Aorta (tissue), 5 donors: ENCODE measurements around the gene PKN2. TPM values are rescaled to one million over a fixed set of nuclear protein-coding genes. Genes with fewer than 3 reads are reported as not detected.

ENCODE experiments used
- ATAC-seq: fragments of 200-7000 bp; cut with Tn5 transposase; one replicate; pipeline ENCODE4 v1.9.1; 2022; ENCODE audit warnings: moderate library complexity; ENCODE audit not compliant: low FRiP score
- DNase-seq, 2 donors: peaks; one replicate each; pipeline ENCODE4 v3.0.0-alpha.2; 2020
- H3K27ac ChIP-seq, 2 donors: one replicate each; pipeline ENCODE4 v1.5.1; 2013; ENCODE audit warnings: low read length in 2 of 2, mild to moderate bottlenecking in 2 of 2, moderate library complexity in 2 of 2, control low read depth in 1 of 2, inconsistent platforms in 1 of 2, low read depth in 1 of 2
- H3K27me3 ChIP-seq, 2 donors: one replicate each; pipeline ENCODE4 v1.6.1; 2013; ENCODE audit warnings: control low read depth in 1 of 2, low read length in 1 of 2, mild to moderate bottlenecking in 1 of 2, moderate library complexity in 1 of 2; ENCODE audit not compliant: insufficient read depth in 2 of 2, control insufficient read depth in 1 of 2
- H3K36me3 ChIP-seq, 2 donors: one replicate each; pipeline ENCODE4 v1.6.1; 2013; ENCODE audit warnings: control low read depth in 1 of 2, low read length in 1 of 2, mild to moderate bottlenecking in 1 of 2; ENCODE audit not compliant: insufficient read depth in 2 of 2, control insufficient read depth in 1 of 2
- H3K4me1 ChIP-seq, 2 donors: one replicate each; pipeline ENCODE4 v1.6.1; 2013; ENCODE audit warnings: low read length in 2 of 2, control low read depth in 1 of 2, mild to moderate bottlenecking in 1 of 2, moderate library complexity in 1 of 2; ENCODE audit not compliant: insufficient read depth in 2 of 2, control insufficient read depth in 1 of 2
- H3K4me3 ChIP-seq, 2 donors: one replicate each; pipeline ENCODE4 v1.5.1; 2013; ENCODE audit warnings: low read length in 2 of 2, control low read depth in 1 of 2, mild to moderate bottlenecking in 1 of 2
- H3K9me3 ChIP-seq: one replicate; pipeline ENCODE4 v1.6.1; 2013; ENCODE audit warnings: mild to moderate bottlenecking, low read length; ENCODE audit not compliant: control insufficient read depth
- WGBS, 2 donors: extraction: QIAGEN DNeasy Blood & Tissue Kit; methylation state at CpG; one replicate each; pipeline ENCODE4 v1.1.7; 2013; 5-methylcytosine and 5-hydroxymethylcytosine counted together
- intact Hi-C, 2 donors: fragments of 100-400 bp; cut with DNase I; formaldehyde crosslinking; loops; one replicate each; pipeline versions ENCODE4 v1.14.2 to v1.15.0; 2022
- polyA plus RNA-seq, 2 donors: library from polyadenylated mRNA; stranded (reverse); fragments of 200-250 nt; gene quantifications; one replicate each; pipeline ENCODE4 v1.2.3, GENCODE V29; 2013
- total RNA-seq, 2 donors: library from RNA; stranded (reverse); fragmentation: NEBNext Ultra II Directional; extraction: Animal tissue kit (Norgen Biotek cat#: 25700); gene quantifications; one replicate each; pipeline ENCODE4 v1.2.1, GENCODE V29; 2021
- donor health status: healthy with polysubstance abuse.
- donor health status: Bipolar disorder and iron deficiency.
- donor health status: DM: no; HTN: no; CAD: no.
- donor health status: DM: no; HTN: no; CAD: no.
- donor health status: DM: yes; HTN: yes; CAD: no.

The PKN2 gene
- total and polyA plus RNA-seq, 4 donors = 8.5 to 38.1 (median 25.7) TPM

GRCh38 chr1:88649932-88650331, 34.1 kb upstream of the PKN2 start:
- 55 to 63% methylated on average over 1 of the region's 1 CpG for WGBS, 2 donors
- H3K27me3 ChIP-seq = no peaks in the 10 kb centered on the region
- intact Hi-C loops = loop anchor here (5.0 to 10.0 kb wide), 2 partner anchors 225 to 227 kb away; no protein-coding TSS in a partner anchor
- H3K4me3 ChIP-seq = no peak overlapping the region
- DNase-seq (no peak), ATAC-seq (no peak)
- H3K4me1 ChIP-seq = no peaks in the 10 kb centered on the region
- H3K9me3 ChIP-seq = peaks cover 1% of the 10 kb centered on the region
- H3K27ac ChIP-seq = no peak overlapping the region
- no peaks in the 10 kb centered on the region for H3K36me3 ChIP-seq

GRCh38 chr1:88650676-88651418, 33.2 kb upstream of the PKN2 start:
- H3K27ac ChIP-seq = no peak overlapping the region
- no peaks in the 10 kb centered on the region for H3K9me3 ChIP-seq
- intact Hi-C loops = loop anchor here (5.0 to 10.0 kb wide), 2 partner anchors 224 to 226 kb away; no protein-coding TSS in a partner anchor
- no peak overlapping the region for H3K4me3 ChIP-seq
- H3K36me3 ChIP-seq = no peaks in the 10 kb centered on the region
- ATAC-seq (no peak), DNase-seq (no peak)
- H3K4me1 ChIP-seq = no peaks in the 10 kb centered on the region
- WGBS, 2 donors = 66 to 68% methylated on average over 6 of the region's 6 CpGs
- H3K27me3 ChIP-seq = no peaks in the 10 kb centered on the region

- ATAC-seq = no peak
- H3K36me3 ChIP-seq = no peaks in the 10 kb centered on the region
- H3K27ac ChIP-seq = no peak overlapping the region
- 17 to 19% methylated on average over 1 of the region's 1 CpG for WGBS, 2 donors
- no peak overlapping the region for H3K4me3 ChIP-seq
- H3K4me1 ChIP-seq = no peaks in the 10 kb centered on the region
- H3K9me3 ChIP-seq = no peaks in the 10 kb centered on the region
- no peak for DNase-seq
- no peaks in the 10 kb centered on the region for H3K27me3 ChIP-seq
- intact Hi-C loops = loop anchor here in 1 of 2 donors (10.0 kb wide), 1 partner anchor 220 kb away; no protein-coding TSS in a partner anchor
These were observed 28.9 kb upstream of the PKN2 start for GRCh38 chr1:88655140-88655539.

- H3K4me3 ChIP-seq = no peak overlapping the region
- 6 to 7% methylated on average over 3 of the region's 3 CpGs for WGBS, 2 donors
- no peaks in the 10 kb centered on the region for H3K9me3 ChIP-seq
- DNase-seq (no peak), ATAC-seq (no peak)
- no peaks in the 10 kb centered on the region for H3K27me3 ChIP-seq
- H3K36me3 ChIP-seq = no peaks in the 10 kb centered on the region
- intact Hi-C loops = loop anchor here in 1 of 2 donors (10.0 kb wide), 1 partner anchor 219 kb away; no protein-coding TSS in a partner anchor
- no peaks in the 10 kb centered on the region for H3K4me1 ChIP-seq
- no peak overlapping the region for H3K27ac ChIP-seq
These were observed 28.3 kb upstream of the PKN2 start for GRCh38 chr1:88655685-88656299.

- ATAC-seq = no peak
- H3K4me1 ChIP-seq = no peaks in the 10 kb centered on the region
- no peaks in the 10 kb centered on the region for H3K9me3 ChIP-seq
- H3K27ac ChIP-seq = no peak overlapping the region
- 71 to 72% methylated on average over 3 of the region's 3 CpGs for WGBS, 2 donors
- intact Hi-C loops = loop anchor here in 1 of 2 donors (10.0 kb wide), 1 partner anchor 216 kb away; no protein-coding TSS in a partner anchor
- H3K4me3 ChIP-seq = no peak overlapping the region
- H3K27me3 ChIP-seq = no peaks in the 10 kb centered on the region
- H3K36me3 ChIP-seq = no peaks in the 10 kb centered on the region
- no peak for DNase-seq
These were observed 25.7 kb upstream of the PKN2 start for GRCh38 chr1:88658419-88658818.

GRCh38 chr1:88659552-88659951, 24.5 kb upstream of the PKN2 start:
- Histone ChIP-seq H3K36me3 (no peaks in the 10 kb centered on the region), H3K4me1 (no peaks in the 10 kb centered on the region), H3K27me3 (no peaks in the 10 kb centered on the region), H3K9me3 (no peaks in the 10 kb centered on the region), H3K27ac (no peak overlapping the region), H3K4me3 (no peak overlapping the region)
- intact Hi-C loops = loop anchor here in 1 of 2 donors (10.0 kb wide), 1 partner anchor 215 kb away; no protein-coding TSS in a partner anchor
- no peak for DNase-seq
- no peak for ATAC-seq

- ATAC-seq = no peak
- WGBS, 2 donors = 76 to 85% methylated on average over 4 of the region's 4 CpGs
- no peaks in the 10 kb centered on the region for H3K36me3 ChIP-seq
- H3K9me3 ChIP-seq = no peaks in the 10 kb centered on the region
- H3K27me3 ChIP-seq = no peaks in the 10 kb centered on the region
- no peak for DNase-seq
- intact Hi-C loops = no loop called here
- H3K27ac ChIP-seq = no peak overlapping the region
- no peak overlapping the region for H3K4me3 ChIP-seq
- H3K4me1 ChIP-seq = no peaks in the 10 kb centered on the region
These were observed 22.9 kb upstream of the PKN2 start for GRCh38 chr1:88661188-88661587.

GRCh38 chr1:88661951-88662699, 21.9 kb upstream of the PKN2 start:
- no peaks in the 10 kb centered on the region for H3K9me3 ChIP-seq
- H3K27ac ChIP-seq = no peak overlapping the region
- no peaks in the 10 kb centered on the region for H3K36me3 ChIP-seq
- no peak overlapping the region for H3K4me3 ChIP-seq
- WGBS, 2 donors = 39 to 52% methylated on average over 2 of the region's 2 CpGs
- no peak for ATAC-seq
- no peaks in the 10 kb centered on the region for H3K27me3 ChIP-seq
- intact Hi-C loops = no loop called here
- no peak for DNase-seq
- no peaks in the 10 kb centered on the region for H3K4me1 ChIP-seq
